Endodermal cell (in vitro differentiated cells): ENCODE data around the gene ERGIC1. TPM values are rescaled to one million over a fixed set of nuclear protein-coding genes. Genes with fewer than 3 reads are reported as not detected.

ENCODE experiments used
- DNase-seq: peaks from one replicate; pipeline ENCODE4 v3.0.0-alpha.2; 2017
- H3K27ac ChIP-seq: 2 replicates; pipeline ENCODE4 v1.5.1; 2013; ENCODE audit warnings: mild to moderate bottlenecking, low read depth, low read length, moderate library complexity
- H3K27me3 ChIP-seq: 2 replicates; pipeline ENCODE4 v1.6.1; 2013; ENCODE audit warnings: mild to moderate bottlenecking, low read length, moderate library complexity; ENCODE audit not compliant: insufficient read depth, control insufficient read depth, poor library complexity, severe bottlenecking
- H3K36me3 ChIP-seq: 2 replicates; pipeline ENCODE4 v1.7.0; 2013; ENCODE audit warnings: mild to moderate bottlenecking, low read length, moderate library complexity; ENCODE audit not compliant: control insufficient read depth, insufficient read depth
- H3K4me1 ChIP-seq: one replicate; pipeline ENCODE4 v1.7.0; 2013; ENCODE audit warnings: low read length; ENCODE audit not compliant: control insufficient read depth, insufficient read depth
- H3K4me3 ChIP-seq: 2 replicates; pipeline ENCODE4 v1.5.1; 2013; ENCODE audit warnings: mild to moderate bottlenecking, low read length, moderate library complexity
- H3K9ac ChIP-seq: 2 replicates; pipeline ENCODE4 v1.6.1; 2013; ENCODE audit warnings: mild to moderate bottlenecking, low read length, moderate library complexity; ENCODE audit not compliant: poor library complexity, severe bottlenecking; ENCODE audit errors: extremely low read depth
- H3K9me3 ChIP-seq: 2 replicates; pipeline ENCODE4 v1.6.1; 2013; ENCODE audit warnings: mild to moderate bottlenecking, low read length, moderate library complexity; ENCODE audit not compliant: control insufficient read depth
- H3K27ac Mint-ChIP-seq: 2 replicates; pipeline ENCODE4 v1.8.0; 2020; ENCODE audit warnings: mixed read lengths
- H3K27me3 Mint-ChIP-seq: 2 replicates; pipeline ENCODE4 v1.8.0; 2021; ENCODE audit warnings: mild to moderate bottlenecking, mixed read lengths; ENCODE audit not compliant: insufficient read depth
- H3K36me3 Mint-ChIP-seq: 2 replicates; pipeline ENCODE4 v1.8.0; 2020; ENCODE audit warnings: low read depth, mixed read lengths
- H3K4me1 Mint-ChIP-seq: 2 replicates; pipeline ENCODE4 v1.8.0; 2020; ENCODE audit warnings: mixed read lengths
- H3K4me3 Mint-ChIP-seq: 2 replicates; pipeline ENCODE4 v1.8.0; 2020; ENCODE audit warnings: mild to moderate bottlenecking, moderate library complexity, mixed read lengths
- H3K9me3 Mint-ChIP-seq: 2 replicates; pipeline ENCODE4 v1.8.0; 2020; ENCODE audit warnings: mild to moderate bottlenecking, mixed read lengths
- WGBS, 2 experiments: methylation state at CpG; one replicate each; pipeline versions ENCODE4 v1.1.5 to v1.1.7; 2013; ENCODE audit warnings: missing lambda C conversion rate in 2 of 2, mixed read lengths in 1 of 2; ENCODE audit not compliant: insufficient coverage in 1 of 2, insufficient read length in 1 of 2; 5-methylcytosine and 5-hydroxymethylcytosine counted together
- total RNA-seq, 2 donors: library from RNA; stranded (reverse); fragmentation: NEBNext Ultra II Directional in 1 of 2; extraction: Animal tissue kit (Norgen Biotek cat#: 25700) in 1 of 2; gene quantifications; 2 replicates in 1 of 2; 3 replicates in 1 of 2; pipeline ENCODE4 v1.2.1, GENCODE V29; 2021
- TF ChIP-seq, protein P1 (sequence below): fragments of 200-600 bp; sonication (generic); conservative IDR thresholded peaks from 2 replicates; pipeline ENCODE4 v1.5.0; 2021; ENCODE audit warnings: antibody characterized with exemption, mild to moderate bottlenecking

Gene ERGIC1
- total RNA-seq, 2 donors from 2014 or later, result 81.9 to 94.8 TPM

DNA sequence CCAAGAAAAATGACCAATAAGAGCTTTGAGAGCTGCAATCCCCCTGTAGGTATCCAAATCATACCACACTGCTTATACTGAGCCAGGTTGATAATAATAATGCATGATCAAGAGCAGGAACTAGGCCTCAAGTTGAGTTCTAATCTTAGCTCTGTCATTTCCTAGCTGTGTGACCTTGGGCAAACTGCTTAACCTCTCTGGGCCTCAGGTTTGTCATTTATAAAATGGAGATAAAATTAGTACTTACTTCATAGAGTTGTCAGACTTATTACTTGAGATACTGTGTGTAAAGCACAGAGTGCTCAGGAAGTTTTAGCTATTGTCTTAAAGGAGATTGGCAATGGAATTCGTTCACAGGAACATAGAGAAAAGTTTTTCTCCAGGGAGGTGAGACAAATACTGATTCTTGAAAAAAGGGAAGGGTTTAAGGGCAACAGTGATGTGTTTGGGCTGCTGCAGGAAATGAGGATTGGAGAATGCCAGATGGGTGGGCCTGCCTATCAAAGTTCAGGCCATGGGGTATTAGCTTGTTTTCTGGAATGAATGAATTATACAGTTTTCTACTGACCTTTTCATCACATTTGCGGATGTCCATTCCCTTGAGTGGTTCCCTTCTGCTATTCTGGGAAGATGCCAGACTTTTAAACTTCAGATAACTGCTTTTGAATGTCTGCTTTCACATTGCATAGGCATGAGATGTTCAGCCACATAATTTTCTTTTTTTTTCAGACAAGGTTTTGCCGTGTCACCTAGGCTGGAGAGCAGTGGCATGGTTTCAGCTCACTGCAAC is 139.3 kb downstream of the ERGIC1 start:
- no peak overlapping the region for H3K4me3 ChIP-seq
- H3K4me1 ChIP-seq, result no peaks in the 10 kb centered on the region
- peaks cover 12% of the 10 kb centered on the region for H3K36me3 ChIP-seq
- Mint-ChIP-seq H3K4me1 (no peaks in the 10 kb centered on the region), H3K4me3 (no peak overlapping the region), H3K27ac (no peak overlapping the region), H3K27me3 (peaks cover 28% of the 10 kb centered on the region), H3K9me3 (no peaks in the 10 kb centered on the region), H3K36me3 (peaks cover 12% of the 10 kb centered on the region)
- no peak for DNase-seq
- H3K27me3 ChIP-seq, result peaks cover 17% of the 10 kb centered on the region
- H3K9ac ChIP-seq, result no peak overlapping the region
- TF ChIP-seq, protein P1, sequence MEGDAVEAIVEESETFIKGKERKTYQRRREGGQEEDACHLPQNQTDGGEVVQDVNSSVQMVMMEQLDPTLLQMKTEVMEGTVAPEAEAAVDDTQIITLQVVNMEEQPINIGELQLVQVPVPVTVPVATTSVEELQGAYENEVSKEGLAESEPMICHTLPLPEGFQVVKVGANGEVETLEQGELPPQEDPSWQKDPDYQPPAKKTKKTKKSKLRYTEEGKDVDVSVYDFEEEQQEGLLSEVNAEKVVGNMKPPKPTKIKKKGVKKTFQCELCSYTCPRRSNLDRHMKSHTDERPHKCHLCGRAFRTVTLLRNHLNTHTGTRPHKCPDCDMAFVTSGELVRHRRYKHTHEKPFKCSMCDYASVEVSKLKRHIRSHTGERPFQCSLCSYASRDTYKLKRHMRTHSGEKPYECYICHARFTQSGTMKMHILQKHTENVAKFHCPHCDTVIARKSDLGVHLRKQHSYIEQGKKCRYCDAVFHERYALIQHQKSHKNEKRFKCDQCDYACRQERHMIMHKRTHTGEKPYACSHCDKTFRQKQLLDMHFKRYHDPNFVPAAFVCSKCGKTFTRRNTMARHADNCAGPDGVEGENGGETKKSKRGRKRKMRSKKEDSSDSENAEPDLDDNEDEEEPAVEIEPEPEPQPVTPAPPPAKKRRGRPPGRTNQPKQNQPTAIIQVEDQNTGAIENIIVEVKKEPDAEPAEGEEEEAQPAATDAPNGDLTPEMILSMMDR, result no peak
- 86 to 97% methylated on average over 3 of the region's 3 CpGs for WGBS, 2 experiments
- H3K9me3 ChIP-seq, result no peaks in the 10 kb centered on the region
- H3K27ac ChIP-seq, result no peak overlapping the region

GRCh38 chr5:172973931-172974330 is 139.9 kb downstream of the ERGIC1 start:
- H3K36me3 ChIP-seq, result peaks cover 9% of the 10 kb centered on the region
- Mint-ChIP-seq H3K36me3 (peaks cover 9% of the 10 kb centered on the region), H3K4me3 (no peak overlapping the region), H3K27me3 (peaks cover 28% of the 10 kb centered on the region), H3K4me1 (no peaks in the 10 kb centered on the region), H3K27ac (no peak overlapping the region), H3K9me3 (no peaks in the 10 kb centered on the region)
- 86 to 95% methylated on average over 7 to 8 of the region's 8 CpGs for WGBS, 2 experiments
- DNase-seq, result no peak
- H3K27me3 ChIP-seq, result peaks cover 17% of the 10 kb centered on the region
- TF ChIP-seq, protein P1, result no peak
- H3K9ac ChIP-seq, result no peak overlapping the region
- no peaks in the 10 kb centered on the region for H3K4me1 ChIP-seq
- no peak overlapping the region for H3K27ac ChIP-seq
- no peaks in the 10 kb centered on the region for H3K9me3 ChIP-seq
- no peak overlapping the region for H3K4me3 ChIP-seq

DNA sequence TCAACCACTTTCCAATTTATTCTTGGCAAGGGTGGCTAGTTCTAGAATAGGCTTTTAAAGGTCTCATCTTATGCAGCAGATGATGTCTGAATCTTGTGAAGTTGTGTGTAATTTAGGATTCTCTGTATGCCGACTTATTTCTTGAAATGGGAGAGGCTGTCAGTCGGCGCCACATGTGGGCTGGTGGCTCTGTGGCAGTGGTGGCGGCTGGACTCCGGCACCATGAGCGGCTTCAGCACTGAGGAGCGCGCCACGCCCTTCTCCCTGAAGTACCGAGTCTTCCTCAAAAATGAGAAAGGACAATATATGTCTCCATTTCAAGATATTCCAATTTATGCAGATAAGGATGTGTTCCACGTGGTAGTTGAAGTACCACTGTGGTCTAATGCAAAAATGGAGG is 141.2 kb downstream of the ERGIC1 start:
- TF ChIP-seq, protein P1, result no peak
- no peaks in the 10 kb centered on the region for H3K36me3 Mint-ChIP-seq
- H3K9ac ChIP-seq, result no peak overlapping the region

More for the DNA sequence above, 141.2 kb downstream of the ERGIC1 start:
- H3K4me1 Mint-ChIP-seq, result no peaks in the 10 kb centered on the region
- H3K27me3 Mint-ChIP-seq, result peaks cover 32% of the 10 kb centered on the region
- WGBS, 2 experiments, result 84 to 100% methylated on average over 2 to 11 of the region's 11 CpGs
- H3K4me3 Mint-ChIP-seq, result no peak overlapping the region
- H3K36me3 ChIP-seq, result no peaks in the 10 kb centered on the region
- no peaks in the 10 kb centered on the region for H3K9me3 ChIP-seq
- peaks cover 17% of the 10 kb centered on the region for H3K27me3 ChIP-seq
- H3K4me3 ChIP-seq, result no peak overlapping the region
- no peaks in the 10 kb centered on the region for H3K4me1 ChIP-seq
- H3K27ac Mint-ChIP-seq, result no peak overlapping the region
- DNase-seq, result no peak
- no peak overlapping the region for H3K27ac ChIP-seq
- H3K9me3 Mint-ChIP-seq, result no peaks in the 10 kb centered on the region
